CD14-positive monocyte (primary cell): ENCODE results near the gene CLDN19. TPM values are rescaled to one million over a fixed set of nuclear protein-coding genes. Genes with fewer than 3 reads are reported as not detected.
"Not testable (repeated sequence)": the region's sequence is repeated elsewhere in the genome, so short reads cannot be mapped to it uniquely, and the experiment has no call there.

Experiments used
- DNase-seq, 3 donors: peaks; one replicate each; pipeline ENCODE4 v3.0.0-alpha.2; 2011 to 2022
- H2AFZ ChIP-seq: 2 replicates; pipeline ENCODE4 v1.6.0; 2012; ENCODE audit warnings: mild to moderate bottlenecking, low read depth, low read length, inconsistent platforms; ENCODE audit not compliant: insufficient read depth, poor library complexity, severe bottlenecking
- H3K27ac ChIP-seq, 2 donors: 1 replicate in 1 of 2; 2 replicates in 1 of 2; pipeline ENCODE4 v1.5.1; 2012 to 2013; ENCODE audit warnings: low read length in 2 of 2, control low read depth in 1 of 2, inconsistent platforms in 1 of 2, low read depth in 1 of 2, mild to moderate bottlenecking in 1 of 2
- H3K27me3 ChIP-seq, 2 donors: one replicate each; pipeline versions ENCODE4 v1.6.0 to v1.6.1; 2011 to 2013; ENCODE audit warnings: low read length in 2 of 2; ENCODE audit not compliant: control insufficient read depth in 2 of 2, insufficient read depth in 2 of 2
- H3K36me3 ChIP-seq, 2 donors: replicated peaks in 1 of 2; 1 replicate in 1 of 2; 2 replicates in 1 of 2; pipeline versions ENCODE4 v1.5.1 to v1.6.1; 2012 to 2013; ENCODE audit warnings: low read length in 2 of 2, control low read depth in 1 of 2, inconsistent platforms in 1 of 2, mild to moderate bottlenecking in 1 of 2; ENCODE audit not compliant: insufficient read depth in 2 of 2, control insufficient read depth in 1 of 2
- H3K4me1 ChIP-seq, 2 donors: 1 replicate in 1 of 2; 2 replicates in 1 of 2; pipeline versions ENCODE4 v1.5.1 to v1.6.1; 2012 to 2013; ENCODE audit warnings: low read length in 2 of 2, control low read depth in 1 of 2, inconsistent platforms in 1 of 2, mild to moderate bottlenecking in 1 of 2, moderate library complexity in 1 of 2; ENCODE audit not compliant: insufficient read depth in 2 of 2, control insufficient read depth in 1 of 2
- H3K4me2 ChIP-seq: replicated peaks from 2 replicates; pipeline ENCODE3; 2012; ENCODE audit warnings: low read length, moderate library complexity, mild to moderate bottlenecking; ENCODE audit not compliant: poor library complexity, severe bottlenecking; ENCODE audit errors: extremely low read depth
- H3K4me3 ChIP-seq, 3 experiments: fragments of 200-600 bp in 1 of 3; sonication (generic) in 1 of 3; replicated peaks in 1 of 3; 1 replicate in 2 of 3; 2 replicates in 1 of 3; pipeline ENCODE4 v1.5.1; 2011 to 2013; ENCODE audit warnings: low read length in 3 of 3, mild to moderate bottlenecking in 3 of 3, control low read depth in 2 of 3, low read depth in 2 of 3, inconsistent platforms in 1 of 3, moderate library complexity in 1 of 3
- H3K79me2 ChIP-seq: 2 replicates; pipeline ENCODE4 v1.6.0; 2012; ENCODE audit warnings: mild to moderate bottlenecking, control low read depth, inconsistent platforms, low read length, moderate library complexity; ENCODE audit not compliant: insufficient read depth
- H3K9ac ChIP-seq: 2 replicates; pipeline ENCODE4 v1.6.0; 2017; ENCODE audit warnings: low read length, mild to moderate bottlenecking; ENCODE audit not compliant: insufficient read depth, poor library complexity, severe bottlenecking
- H3K9me3 ChIP-seq, 2 donors: replicated peaks in 1 of 2; 1 replicate in 1 of 2; 2 replicates in 1 of 2; pipeline versions ENCODE4 v1.5.1 to v1.6.1; 2012 to 2013; ENCODE audit warnings: low read length in 2 of 2, control low read depth in 1 of 2; ENCODE audit not compliant: control insufficient read depth in 1 of 2, insufficient read depth in 1 of 2
- H4K20me1 ChIP-seq: 2 replicates; pipeline ENCODE4 v1.6.0; 2012; ENCODE audit warnings: mild to moderate bottlenecking, low read length, control low read depth, moderate library complexity; ENCODE audit not compliant: insufficient read depth
- H3K27ac Mint-ChIP-seq, 7 donors: one replicate each; pipeline ENCODE4 v1.8.0; 2020; ENCODE audit warnings: mild to moderate bottlenecking in 7 of 7, mixed read lengths in 7 of 7, moderate library complexity in 6 of 7, inconsistent platforms in 2 of 7
- H3K27me3 Mint-ChIP-seq, 3 donors: one replicate each; pipeline ENCODE4 v1.8.0; 2021 to 2022; ENCODE audit warnings: low read depth in 3 of 3, mild to moderate bottlenecking in 3 of 3, mixed read lengths in 3 of 3, moderate library complexity in 3 of 3, inconsistent platforms in 1 of 3
- H3K36me3 Mint-ChIP-seq, 2 donors: one replicate each; pipeline ENCODE4 v1.8.0; 2020; ENCODE audit warnings: mixed read lengths in 2 of 2, inconsistent platforms in 1 of 2, mild to moderate bottlenecking in 1 of 2
- H3K4me1 Mint-ChIP-seq: one replicate; pipeline ENCODE4 v1.8.0; 2020; ENCODE audit warnings: mild to moderate bottlenecking, mixed read lengths
- H3K4me3 Mint-ChIP-seq, 2 donors: one replicate each; pipeline ENCODE4 v1.8.0; 2020; ENCODE audit warnings: mild to moderate bottlenecking in 2 of 2, mixed read lengths in 2 of 2, moderate library complexity in 1 of 2
- H3K9me3 Mint-ChIP-seq, 7 donors: one replicate each; pipeline ENCODE4 v1.8.0; 2020 to 2022; ENCODE audit warnings: mixed read lengths in 7 of 7, mild to moderate bottlenecking in 6 of 7, moderate library complexity in 6 of 7, inconsistent platforms in 2 of 7
- WGBS: methylation state at CpG from one replicate; pipeline ENCODE4 v1.1.5; 2013; ENCODE audit warnings: missing lambda C conversion rate; ENCODE audit not compliant: insufficient coverage; 5-methylcytosine and 5-hydroxymethylcytosine counted together
- intact Hi-C, 2 donors: fragments of 100-400 bp; cut with micrococcal nuclease; formaldehyde crosslinking; loops; one replicate each; pipeline versions ENCODE4 v1.15.0 to v1.15.1; 2023
- polyA plus RNA-seq, 3 donors: library from polyadenylated mRNA; depleted of rRNA in 1 of 3; unstranded in 2 of 3; stranded (reverse) in 1 of 3; fragments of 300-500 nt in 2 of 3; fragments of >200 nt in 1 of 3; fragmentation: Illumina TruSeq in 2 of 3; gene quantifications; 1 replicate in 2 of 3; 2 replicates in 1 of 3; pipeline ENCODE4 v1.2.3, GENCODE V29; 2012 to 2021
- TF ChIP-seq, protein P1 (sequence below): fragments of 200-600 bp; IDR thresholded peaks from one replicate; pipeline ENCODE4 v1.8.0; 2022; ENCODE audit warnings: antibody characterized with exemption, mild to moderate bottlenecking

The CLDN19 gene
- polyA plus RNA-seq, 3 donors: not detected

DNA sequence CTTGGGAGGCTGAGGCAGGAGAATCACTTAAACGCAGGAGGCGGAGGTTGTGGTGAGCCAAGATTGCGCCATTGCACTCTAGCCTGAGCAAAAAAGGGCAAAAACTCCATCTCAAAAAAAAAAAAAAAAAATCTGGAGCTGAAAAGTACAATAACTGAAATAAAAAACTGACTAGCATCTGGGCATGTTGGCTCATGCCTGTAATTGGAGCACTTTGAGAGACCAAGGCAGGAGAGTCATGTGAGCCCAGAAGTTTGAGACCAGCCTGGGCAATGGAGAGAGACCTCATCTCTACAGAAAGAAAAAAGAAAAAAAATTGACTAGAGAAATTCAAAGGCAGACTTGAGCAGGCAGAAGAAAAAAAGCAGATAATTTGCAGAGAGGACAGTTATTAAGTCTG lies 18.1 kb downstream of the CLDN19 start:
- H3K27ac Mint-ChIP-seq: no peak overlapping the region

DNA sequence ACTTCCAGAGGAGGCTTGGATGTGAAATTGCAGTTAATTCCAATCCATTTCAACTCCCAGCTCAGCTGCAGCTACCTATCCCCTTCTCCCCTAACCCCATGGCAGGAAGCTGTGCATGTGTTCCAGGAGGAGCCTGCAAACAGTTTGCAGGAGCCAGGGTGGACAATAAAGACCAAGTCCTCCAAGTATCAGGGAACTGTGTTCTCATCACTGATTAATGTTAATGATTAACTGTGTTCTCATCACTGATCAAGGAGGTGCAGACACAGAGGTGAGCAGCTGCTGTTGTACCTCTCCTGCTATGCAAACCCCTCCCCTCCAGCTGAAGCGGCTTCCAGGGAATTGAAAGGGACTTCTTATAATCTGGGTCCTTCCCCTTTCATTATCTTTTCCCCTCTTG lies 19.2 kb downstream of the CLDN19 start:
- peaks cover 4 to 31% of the 10 kb centered on the region in 2 donors for H3K36me3 ChIP-seq
- no peaks in the 10 kb centered on the region for H4K20me1 ChIP-seq
- intact Hi-C loops: no loop called here
- no peak overlapping the region for H3K9ac ChIP-seq
- H3K9me3 ChIP-seq: no peaks in the 10 kb centered on the region
- no peaks in the 10 kb centered on the region for H3K4me1 Mint-ChIP-seq
- H3K9me3 Mint-ChIP-seq: peaks cover 0 to 3% (median 1%) of the 10 kb centered on the region in 7 donors
- no peak overlapping the region for H2AFZ ChIP-seq
- peaks cover 0 to 6% (median 0%) of the 10 kb centered on the region in 3 donors for H3K27me3 Mint-ChIP-seq
- H3K4me2 ChIP-seq: no peak overlapping the region
- H3K36me3 Mint-ChIP-seq: peaks cover 18 to 24% of the 10 kb centered on the region in 2 donors
- no peaks in the 10 kb centered on the region for H3K79me2 ChIP-seq
- no peak overlapping the region for H3K4me3 ChIP-seq
- 100% methylated on average over 1 of the region's 1 CpG for WGBS
- H3K4me3 Mint-ChIP-seq: no peak overlapping the region
- no peaks in the 10 kb centered on the region for H3K27me3 ChIP-seq
- TF ChIP-seq, protein P1, sequence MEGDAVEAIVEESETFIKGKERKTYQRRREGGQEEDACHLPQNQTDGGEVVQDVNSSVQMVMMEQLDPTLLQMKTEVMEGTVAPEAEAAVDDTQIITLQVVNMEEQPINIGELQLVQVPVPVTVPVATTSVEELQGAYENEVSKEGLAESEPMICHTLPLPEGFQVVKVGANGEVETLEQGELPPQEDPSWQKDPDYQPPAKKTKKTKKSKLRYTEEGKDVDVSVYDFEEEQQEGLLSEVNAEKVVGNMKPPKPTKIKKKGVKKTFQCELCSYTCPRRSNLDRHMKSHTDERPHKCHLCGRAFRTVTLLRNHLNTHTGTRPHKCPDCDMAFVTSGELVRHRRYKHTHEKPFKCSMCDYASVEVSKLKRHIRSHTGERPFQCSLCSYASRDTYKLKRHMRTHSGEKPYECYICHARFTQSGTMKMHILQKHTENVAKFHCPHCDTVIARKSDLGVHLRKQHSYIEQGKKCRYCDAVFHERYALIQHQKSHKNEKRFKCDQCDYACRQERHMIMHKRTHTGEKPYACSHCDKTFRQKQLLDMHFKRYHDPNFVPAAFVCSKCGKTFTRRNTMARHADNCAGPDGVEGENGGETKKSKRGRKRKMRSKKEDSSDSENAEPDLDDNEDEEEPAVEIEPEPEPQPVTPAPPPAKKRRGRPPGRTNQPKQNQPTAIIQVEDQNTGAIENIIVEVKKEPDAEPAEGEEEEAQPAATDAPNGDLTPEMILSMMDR: no peak
- H3K27ac ChIP-seq: no peak overlapping the region
- no peak overlapping the region for H3K27ac Mint-ChIP-seq
- DNase-seq: no peak
- H3K4me1 ChIP-seq: no peaks in the 10 kb centered on the region

More for the DNA sequence above, 18.1 kb downstream of the CLDN19 start:
- H2AFZ ChIP-seq: no peak overlapping the region
- no peak for DNase-seq
- peaks cover 0 to 21% of the 10 kb centered on the region in 2 donors for H3K36me3 ChIP-seq
- H3K27ac ChIP-seq: no peak overlapping the region
- no peaks in the 10 kb centered on the region for H3K4me1 ChIP-seq
- no CpG with 5 or more reads among the region's 3 CpGs for WGBS
- no peaks in the 10 kb centered on the region for H4K20me1 ChIP-seq
- H3K4me3 ChIP-seq: no peak overlapping the region
- no peaks in the 10 kb centered on the region for H3K27me3 ChIP-seq
- H3K79me2 ChIP-seq: no peaks in the 10 kb centered on the region
- TF ChIP-seq, protein P1: no peak
- no peak overlapping the region for H3K9ac ChIP-seq
- Mint-ChIP-seq H3K27me3 (peaks cover 0 to 6% (median 0%) of the 10 kb centered on the region in 3 donors), H3K36me3 (peaks cover 13 to 17% of the 10 kb centered on the region in 2 donors), H3K4me1 (no peaks in the 10 kb centered on the region), H3K9me3 (peaks cover 0 to 3% (median 1%) of the 10 kb centered on the region in 7 donors), H3K4me3 (no peak overlapping the region)
- no peaks in the 10 kb centered on the region for H3K9me3 ChIP-seq
- no peak overlapping the region for H3K4me2 ChIP-seq
- intact Hi-C loops: no loop called here

DNA sequence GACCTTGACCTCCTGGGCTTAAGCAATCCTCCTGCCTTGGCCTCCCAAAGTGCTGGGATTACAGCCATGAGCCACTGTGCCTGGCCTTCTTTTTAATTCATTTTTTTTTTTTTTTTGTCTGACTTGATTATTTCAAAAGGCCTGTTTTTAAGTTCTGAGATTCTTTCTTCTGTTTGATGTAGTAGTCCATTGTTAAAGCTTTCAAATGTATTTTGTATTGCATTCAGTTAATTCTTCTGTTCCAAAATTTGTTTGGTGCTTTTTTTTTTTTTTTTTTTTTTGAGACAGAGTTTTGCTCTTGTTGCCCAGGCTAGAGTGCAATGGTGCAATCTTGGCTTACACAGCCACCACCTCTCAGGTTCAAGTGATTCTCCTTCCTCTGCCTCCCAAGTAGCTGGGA lies 25.6 kb downstream of the CLDN19 start:
- H3K4me1 ChIP-seq, H3K9ac ChIP-seq, H3K4me3 Mint-ChIP-seq, H3K9me3 ChIP-seq, H2AFZ ChIP-seq, intact Hi-C loops, H3K27me3 ChIP-seq, H3K27ac Mint-ChIP-seq, H3K4me1 Mint-ChIP-seq, DNase-seq, H3K4me3 ChIP-seq, H3K27ac ChIP-seq, H3K4me2 ChIP-seq, H3K27me3 Mint-ChIP-seq, H4K20me1 ChIP-seq: not testable (repeated sequence)
- H3K36me3 ChIP-seq: peaks cover 16 to 86% of the 10 kb centered on the region in 2 donors
- H3K9me3 Mint-ChIP-seq: peaks cover 5 to 16% (median 7%) of the 10 kb centered on the region in 7 donors
- H3K36me3 Mint-ChIP-seq: peaks cover 50 to 85% of the 10 kb centered on the region in 2 donors
- H3K79me2 ChIP-seq: peaks cover 13% of the 10 kb centered on the region
